HG02763 (cell line): ENCODE measurements around the gene C3.

ENCODE experiments used
- ATAC-seq: cut with Tn5 transposase; IDR thresholded peaks from one replicate; pipeline ENCODE4 v1.9.1; 2021; ENCODE audit warnings: mild to moderate bottlenecking, moderate library complexity; ENCODE audit not compliant: unreplicated experiment

The C3 gene

DNA sequence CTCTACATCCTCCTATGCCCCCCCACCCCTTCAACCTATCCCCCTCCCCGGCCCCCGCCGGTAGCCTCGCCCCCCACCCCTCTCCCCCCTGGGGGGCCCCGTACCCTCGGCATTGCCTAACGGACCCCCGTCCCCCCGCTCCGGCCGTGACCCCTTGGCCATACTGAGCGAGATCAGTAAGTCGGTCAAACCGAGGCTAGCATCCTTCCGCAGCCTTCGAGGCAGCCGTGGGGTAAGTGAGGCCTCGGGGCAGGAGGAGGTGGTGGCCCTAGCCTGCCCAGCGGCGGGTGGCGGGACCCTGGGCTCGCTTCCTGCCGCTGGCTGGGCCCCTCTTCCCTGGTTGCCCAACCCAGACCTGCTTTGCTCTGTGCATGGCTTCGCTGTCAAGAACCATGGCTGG lies 25.5 kb upstream of the C3 start:
- no peak for ATAC-seq

DNA sequence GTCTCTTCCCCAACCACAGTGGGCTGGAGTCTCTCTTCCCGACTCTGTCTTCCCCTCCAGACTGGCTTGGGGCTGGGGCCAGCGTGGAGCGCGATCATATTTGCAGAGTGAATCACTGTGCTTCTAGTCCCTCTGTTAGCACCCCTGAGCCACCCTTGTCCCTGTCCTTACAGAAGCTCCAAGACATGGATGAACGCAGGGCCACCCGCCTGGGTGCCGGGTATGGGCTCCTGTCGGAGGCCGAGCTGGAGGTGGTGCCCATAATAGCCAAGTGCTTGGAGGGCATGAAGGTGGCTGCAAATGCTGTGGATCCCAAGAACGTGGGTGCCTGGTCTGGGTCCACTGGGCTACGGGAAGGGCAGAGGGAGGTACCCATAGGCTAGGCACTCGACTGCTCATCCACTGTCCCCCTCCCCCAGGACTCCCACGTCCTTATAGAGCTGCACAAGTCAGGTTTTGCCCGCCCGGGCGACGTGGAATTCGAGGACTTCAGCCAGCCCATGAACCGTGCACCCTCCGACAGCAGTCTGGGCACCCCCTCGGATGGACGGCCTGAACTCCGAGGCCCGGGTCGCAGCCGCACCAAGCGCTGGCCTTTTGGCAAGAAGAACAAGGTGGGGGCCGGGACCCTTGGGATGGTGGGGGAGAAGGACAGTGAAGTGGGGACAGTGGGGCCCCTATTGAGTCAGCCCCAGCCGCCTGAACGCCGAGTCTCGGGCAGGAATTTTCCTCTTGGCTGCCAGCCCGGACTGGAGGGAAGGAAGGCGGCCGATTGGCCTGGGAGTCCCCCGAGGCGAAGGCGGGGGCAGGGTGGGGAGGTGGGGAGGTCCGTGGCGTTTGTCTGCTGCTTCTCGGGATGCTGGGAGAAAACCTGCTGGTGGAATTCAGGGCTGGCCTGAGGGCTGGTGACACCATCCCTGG lies 24.2 kb upstream of the C3 start:
- no peak for ATAC-seq

DNA sequence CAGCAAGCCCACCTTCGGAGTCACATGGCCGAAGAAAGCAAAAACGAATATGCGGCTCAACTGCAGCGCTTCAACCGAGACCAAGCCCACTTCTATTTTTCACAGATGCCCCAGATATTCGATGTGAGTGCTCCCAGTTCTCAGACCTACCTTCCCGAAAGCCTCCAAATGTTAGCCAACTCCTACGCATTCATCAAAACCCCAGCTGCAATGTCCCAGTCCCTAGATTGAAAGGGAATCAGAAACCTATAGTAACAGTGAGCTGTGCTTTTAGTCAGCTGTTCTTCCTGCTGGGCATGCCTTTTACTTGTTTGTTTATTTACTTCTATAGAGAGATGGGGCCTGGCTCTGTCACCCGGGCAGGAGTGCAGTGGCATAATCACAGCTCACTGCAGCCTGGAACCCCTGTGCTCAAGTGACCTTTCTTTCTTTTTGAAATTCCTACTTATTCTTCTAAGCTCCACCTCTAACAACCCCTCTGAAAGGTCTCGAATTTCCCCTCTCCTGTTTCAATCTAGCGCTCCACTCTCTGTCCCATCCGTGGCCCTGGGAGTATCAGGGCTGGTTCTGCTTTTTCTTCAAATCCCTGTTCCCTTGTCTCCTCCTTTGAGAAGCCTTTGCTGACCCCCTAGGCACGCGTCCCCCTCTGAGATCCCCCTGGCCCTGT lies 23.4 kb upstream of the C3 start:
- no peak for ATAC-seq

DNA sequence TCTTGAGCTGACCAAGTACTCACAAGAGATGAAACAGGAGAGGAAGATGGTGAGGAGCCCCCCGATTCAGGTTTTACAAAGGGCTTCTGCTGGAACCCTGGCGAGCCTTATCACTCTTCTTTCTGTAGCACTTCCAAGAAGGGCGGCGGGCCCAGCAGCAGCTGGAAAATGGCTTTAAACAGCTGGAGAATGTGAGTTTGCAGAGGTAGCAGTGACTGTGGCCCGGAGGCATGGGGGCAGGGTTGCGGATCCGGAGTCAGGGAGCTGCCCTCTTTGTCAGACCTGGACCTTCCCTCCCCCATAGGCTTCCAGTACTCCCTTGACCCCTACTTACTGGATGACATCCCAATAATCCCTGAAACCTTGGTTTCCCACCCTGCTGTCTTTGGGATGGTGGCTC lies 22.6 kb upstream of the C3 start:
- no peak for ATAC-seq

DNA sequence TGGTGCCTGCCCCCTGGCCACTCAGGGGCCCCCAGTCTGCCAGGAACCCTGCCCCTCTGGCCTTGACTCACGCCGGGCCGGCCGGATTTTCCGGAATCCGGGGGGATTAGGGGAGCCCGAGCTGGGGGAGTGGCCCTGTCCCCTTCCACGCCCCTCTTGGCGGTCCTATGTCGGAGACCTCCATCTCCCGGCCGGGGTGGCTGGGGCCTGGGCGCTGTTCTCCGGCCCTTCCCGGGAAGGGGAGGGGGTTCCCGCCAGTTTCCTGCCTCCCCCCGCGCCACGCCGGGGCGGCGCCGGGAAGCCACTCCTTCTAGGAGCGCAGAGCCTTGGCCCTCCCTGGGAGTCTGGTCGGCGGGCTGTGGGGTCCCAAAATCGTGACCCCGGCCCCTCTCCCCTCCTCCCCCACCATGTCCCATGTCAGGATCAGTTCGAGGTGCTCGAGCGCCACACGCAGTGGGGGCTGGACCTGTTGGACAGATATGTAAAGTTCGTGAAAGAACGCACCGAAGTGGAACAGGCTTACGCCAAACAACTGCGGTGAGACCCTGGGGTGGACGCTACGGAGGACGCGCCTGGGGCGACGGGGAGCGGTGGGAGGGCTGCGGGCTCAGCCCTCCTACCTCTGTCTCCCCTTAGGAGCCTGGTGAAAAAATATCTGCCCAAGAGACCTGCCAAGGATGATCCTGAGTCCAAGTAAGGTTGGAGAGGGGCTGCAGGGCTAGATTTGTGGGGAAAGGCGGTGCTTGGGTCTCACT lies 20.3 kb upstream of the C3 start:
- no peak for ATAC-seq

- ATAC-seq, result no peak
These were observed 19.6 kb upstream of the C3 start for GRCh38 chr19:6739883-6740588.

GRCh38 chr19:6739390-6739882 lies 19.0 kb upstream of the C3 start, which contains the start of gene TRIP10:
Gene TRIP10, plus strand, starts transcription at chr19:6739680. Its CDS starts 82 bp downstream, at chr19:6739762.
- ATAC-seq, result no peak

DNA sequence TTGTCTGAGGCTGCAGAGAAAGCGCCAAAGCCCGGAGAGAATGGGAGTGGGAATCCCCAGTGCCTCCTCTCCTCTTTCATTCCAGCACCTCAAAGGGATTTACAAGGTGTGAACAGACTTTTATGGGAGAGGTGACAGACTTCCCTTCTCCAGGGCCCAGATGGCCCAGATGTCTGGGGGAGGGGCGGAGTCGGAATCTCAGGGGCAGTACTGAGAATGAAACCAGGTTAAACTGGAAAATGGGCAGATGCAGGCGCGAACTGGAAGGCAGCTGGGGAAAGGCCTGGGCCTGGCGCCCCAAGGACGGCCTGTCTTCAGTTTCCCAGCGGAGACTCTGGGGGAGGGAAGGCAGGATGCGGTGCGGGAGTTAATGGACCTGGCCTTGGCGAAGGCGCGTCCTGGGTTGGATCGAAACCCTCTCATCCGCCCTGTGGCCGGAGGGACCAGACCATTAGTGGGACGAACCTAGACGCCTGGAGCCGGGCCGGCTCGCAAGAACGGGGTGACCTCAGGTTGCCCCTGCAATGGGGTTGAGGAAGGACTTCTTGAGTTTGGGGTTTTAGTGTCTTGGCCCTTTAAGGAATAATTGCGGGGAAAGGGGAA lies 18.4 kb upstream of the C3 start:
- ATAC-seq, result no peak

DNA sequence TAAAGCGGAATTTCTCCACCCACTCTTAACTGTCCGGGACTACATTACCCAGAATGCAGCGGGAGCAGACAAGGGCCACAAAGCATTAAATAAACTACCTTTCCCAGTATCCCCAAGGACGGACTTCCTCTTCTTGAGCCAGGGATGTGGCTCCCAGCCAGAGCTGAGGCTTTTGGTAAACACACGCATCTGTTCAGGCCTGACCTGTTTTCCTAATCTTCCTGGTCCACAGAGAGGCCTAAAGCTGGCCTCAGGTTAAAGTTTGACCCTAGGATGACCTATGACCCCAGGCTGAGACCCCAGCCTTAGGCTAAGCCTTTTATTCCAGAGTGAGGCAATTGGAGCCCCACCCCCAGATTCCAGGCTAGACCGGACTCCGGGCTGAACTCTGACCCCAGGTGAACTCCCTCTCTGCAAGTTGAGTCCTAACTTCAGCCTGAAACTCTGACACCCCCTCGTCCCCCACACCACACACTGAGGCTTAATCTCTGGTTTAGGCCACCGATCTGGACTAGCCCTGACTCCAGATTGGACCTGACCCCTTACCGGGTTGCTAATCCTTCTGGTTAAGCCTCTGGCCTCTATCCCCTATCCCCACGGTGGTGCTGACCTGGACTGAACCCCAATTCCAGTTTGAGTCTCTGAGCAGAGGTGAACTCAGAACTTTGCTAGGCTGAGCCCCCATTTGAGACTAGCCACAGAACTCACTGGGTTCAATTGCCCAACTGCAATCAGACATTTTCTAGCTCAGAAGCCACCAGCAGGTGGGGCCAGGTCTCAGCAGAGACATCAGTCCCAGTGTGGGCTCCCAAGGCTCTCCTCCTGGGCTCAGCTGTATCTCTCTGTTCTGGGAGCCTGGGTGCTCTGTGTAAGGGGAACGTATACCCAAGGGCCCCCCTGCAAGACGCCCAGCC lies 17.7 kb upstream of the C3 start:
- peak; percentile 1 for ATAC-seq

DNA sequence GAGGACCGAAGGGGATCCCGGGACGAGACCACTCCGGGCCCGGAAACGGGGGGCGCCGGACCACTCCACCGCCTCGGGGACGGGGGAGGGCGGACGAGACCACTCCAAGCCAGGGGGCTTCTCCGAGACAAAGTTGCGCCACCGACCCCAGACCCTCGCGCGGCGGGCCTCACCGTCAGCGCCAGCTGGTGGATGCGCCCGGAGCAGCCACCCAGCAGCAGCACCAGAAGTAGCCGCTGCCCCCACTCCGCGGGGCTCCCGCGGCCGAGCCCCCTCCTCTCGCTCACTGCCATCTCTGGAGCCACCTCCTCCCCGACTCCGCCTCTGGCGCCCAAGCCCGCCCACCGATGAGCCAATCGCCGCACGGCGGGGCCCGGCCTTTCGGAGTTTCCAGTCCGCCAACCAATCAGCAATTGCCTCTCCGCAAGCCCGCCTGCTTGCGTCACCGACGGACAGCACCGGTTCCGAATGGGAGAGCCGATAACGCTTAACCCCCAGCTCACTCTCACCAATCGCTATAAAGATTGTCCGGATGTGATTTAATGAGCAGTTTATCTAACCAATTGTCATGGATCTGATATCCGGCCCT lies 16.9 kb upstream of the C3 start, which contains the start of gene GPR108:
GPR108 (minus strand) TSS at position 297 of the 589 bp plus-strand sequence; CDS start at position 293, 4 bp downstream.
- peak; percentile 59 for ATAC-seq

GRCh38 chr19:6736917-6737283 lies 16.4 kb upstream of the C3 start:
- no peak for ATAC-seq

- ATAC-seq, result no peak
These were observed 15.9 kb upstream of the C3 start for GRCh38 chr19:6736169-6736916.

DNA sequence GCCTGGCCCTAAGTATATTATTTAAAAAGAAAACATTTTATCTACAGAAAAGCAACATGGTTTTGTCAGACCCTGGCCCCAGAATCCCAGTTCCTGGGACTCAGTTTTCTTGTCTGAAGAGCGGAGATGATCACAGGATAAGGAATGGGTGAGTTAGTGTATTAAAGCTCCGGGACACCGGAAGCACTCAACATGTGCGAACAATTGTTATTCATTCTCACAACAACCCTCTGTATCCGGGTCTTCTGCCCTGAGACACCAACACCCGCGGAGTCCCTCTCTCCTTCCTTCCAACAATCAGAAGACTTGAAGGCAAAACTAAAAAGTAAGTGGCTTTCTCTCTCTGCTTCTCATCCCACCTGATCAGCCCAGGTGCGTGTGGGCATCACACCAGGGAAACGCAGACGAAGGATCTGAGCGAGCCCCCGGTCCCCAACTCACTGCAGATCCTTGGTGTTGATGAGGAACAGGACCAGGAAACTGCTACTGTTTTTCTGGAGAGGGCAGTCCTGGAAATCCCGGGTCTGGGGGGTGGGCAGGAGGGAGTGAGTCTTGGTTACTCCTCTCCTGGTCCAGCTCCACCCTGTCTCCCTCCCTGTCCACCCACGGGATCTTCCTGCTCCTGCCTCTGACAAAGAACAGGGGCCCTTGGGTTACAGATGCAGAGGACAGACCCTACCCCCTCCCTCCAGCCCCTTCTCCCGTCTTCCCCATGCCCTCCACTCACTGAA lies 14.9 kb upstream of the C3 start:
- ATAC-seq, result no peak

GRCh38 chr19:6734096-6734696 lies 13.7 kb upstream of the C3 start:
- no peak for ATAC-seq

GRCh38 chr19:6733338-6734095 lies 13.1 kb upstream of the C3 start:
- no peak for ATAC-seq

DNA sequence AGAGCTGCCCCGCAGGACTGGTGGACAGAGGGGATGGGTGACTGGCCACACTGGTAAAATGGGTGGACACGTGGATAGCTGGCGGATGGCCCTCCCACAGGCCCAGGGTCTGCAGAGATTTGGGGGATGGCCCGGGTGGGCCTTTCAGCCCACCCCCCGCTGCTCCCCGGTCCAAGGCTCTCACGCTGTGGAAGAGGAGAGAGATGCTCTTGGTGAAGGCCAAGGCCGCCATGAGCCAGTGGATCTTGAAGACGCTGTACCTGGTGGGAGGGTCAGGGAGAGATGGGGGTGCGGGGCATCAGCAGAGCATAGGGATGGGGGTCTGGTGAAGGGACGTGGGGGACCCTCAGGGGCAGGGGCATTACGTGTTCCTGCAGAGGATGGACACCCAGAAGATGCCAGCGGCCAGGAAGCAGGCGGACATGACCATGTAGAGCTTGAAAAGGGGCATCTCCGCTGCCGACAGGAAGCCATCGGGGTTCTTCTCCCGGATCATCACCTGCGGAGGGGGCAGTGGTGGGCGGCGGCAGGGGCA lies 12.4 kb upstream of the C3 start:
- no peak for ATAC-seq
